ENCODE results near the gene TRPV5. TPM values are rescaled to one million over a fixed set of nuclear protein-coding genes. Genes with fewer than 3 reads are reported as not detected.

TRPV5 gene
- total and polyA plus RNA-seq, 2 experiments from 2014 or later: not detected

- Histone ChIP-seq H3K4me2 (no peak overlapping the region), H3K79me2 (no peaks in the 10 kb centered on the region), H3K9me2 (replicated peaks; ENCODE audit: insufficient read depth) (no peaks in the 10 kb centered on the region), H4K20me1 (ENCODE audit: insufficient read depth, poor library complexity, severe bottlenecking) (no peaks in the 10 kb centered on the region), H3K4me3 (no peak overlapping the region), H2AFZ (no peak overlapping the region), H3K27ac (no peak overlapping the region), H3K27me3 (no peaks in the 10 kb centered on the region), H3K4me1 (ENCODE audit: insufficient read depth) (no peaks in the 10 kb centered on the region), H3K36me3 (replicated peaks; ENCODE audit: insufficient read depth, low read depth) (no peaks in the 10 kb centered on the region), H3K9me3 (ENCODE audit: low read depth) (no peaks in the 10 kb centered on the region)
- TF ChIP-seq CTCF (IDR thresholded peaks at IDR 0.05; ENCODE audit: poor library complexity): no peak
- TF ChIP-seq EZH2phosphoT487 (IDR thresholded peaks at IDR 0.05; ENCODE audit: low read depth, severe bottlenecking, unreplicated experiment): no peak
- no peak for TF ChIP-seq EZH2 (IDR thresholded peaks at IDR 0.05; ENCODE audit: borderline replicate concordance)
- DNase-seq (ENCODE audit: low spot score): no peak
- WGBS (ENCODE audit: low lambda C conversion rate, missing lambda C conversion rate): 88% methylated on average over 11 of the region's 12 CpGs
Observed at GRCh38 chr7:142935941-142936565, 2.5 kb upstream of the TRPV5 start.

- H3K9me3 ChIP-seq (ENCODE audit: low read depth): no peaks in the 10 kb centered on the region
- no peaks in the 10 kb centered on the region for H3K27me3 ChIP-seq
- TF ChIP-seq CTCF (IDR thresholded peaks at IDR 0.05; ENCODE audit: poor library complexity) (no peak), EZH2phosphoT487 (IDR thresholded peaks at IDR 0.05; ENCODE audit: low read depth, severe bottlenecking, unreplicated experiment) (no peak), EZH2 (IDR thresholded peaks at IDR 0.05; ENCODE audit: borderline replicate concordance) (no peak)
- DNase-seq (ENCODE audit: low spot score): no peak
- no peaks in the 10 kb centered on the region for H3K36me3 ChIP-seq (replicated peaks; ENCODE audit: insufficient read depth, low read depth)
- H3K79me2 ChIP-seq: no peaks in the 10 kb centered on the region
- H2AFZ ChIP-seq: no peak overlapping the region
- H3K4me1 ChIP-seq (ENCODE audit: insufficient read depth): no peaks in the 10 kb centered on the region
- H3K4me2 ChIP-seq: no peak overlapping the region
- no peak overlapping the region for H3K27ac ChIP-seq
- H4K20me1 ChIP-seq (ENCODE audit: insufficient read depth, poor library complexity, severe bottlenecking): no peaks in the 10 kb centered on the region
- no peaks in the 10 kb centered on the region for H3K9me2 ChIP-seq (replicated peaks; ENCODE audit: insufficient read depth)
- H3K4me3 ChIP-seq: no peak overlapping the region
- 89% methylated on average over 12 of the region's 12 CpGs for WGBS (ENCODE audit: low lambda C conversion rate, missing lambda C conversion rate)
Observed at GRCh38 chr7:142934056-142934455, 510 bp upstream of the TRPV5 start.

GRCh38 chr7:142933092-142933475 lies 462 bp downstream of the TRPV5 start:
- H3K79me2 ChIP-seq: no peaks in the 10 kb centered on the region
- no peak for DNase-seq (ENCODE audit: low spot score)
- WGBS (ENCODE audit: low lambda C conversion rate, missing lambda C conversion rate): 92% methylated on average over 7 of the region's 7 CpGs
- no peaks in the 10 kb centered on the region for H4K20me1 ChIP-seq (ENCODE audit: insufficient read depth, poor library complexity, severe bottlenecking)
- H3K4me2 ChIP-seq: no peak overlapping the region
- H2AFZ ChIP-seq: no peak overlapping the region
- no peaks in the 10 kb centered on the region for H3K9me2 ChIP-seq (replicated peaks; ENCODE audit: insufficient read depth)
- no peaks in the 10 kb centered on the region for H3K4me1 ChIP-seq (ENCODE audit: insufficient read depth)
- no peaks in the 10 kb centered on the region for H3K36me3 ChIP-seq (replicated peaks; ENCODE audit: insufficient read depth, low read depth)
- H3K27ac ChIP-seq: no peak overlapping the region
- no peak overlapping the region for H3K4me3 ChIP-seq
- TF ChIP-seq EZH2 (IDR thresholded peaks at IDR 0.05; ENCODE audit: borderline replicate concordance): no peak
- TF ChIP-seq EZH2phosphoT487 (IDR thresholded peaks at IDR 0.05; ENCODE audit: low read depth, severe bottlenecking, unreplicated experiment): no peak
- no peak for TF ChIP-seq CTCF (IDR thresholded peaks at IDR 0.05; ENCODE audit: poor library complexity)
- H3K9me3 ChIP-seq (ENCODE audit: low read depth): no peaks in the 10 kb centered on the region
- H3K27me3 ChIP-seq: no peaks in the 10 kb centered on the region

Data from hepatocyte (in vitro differentiated cells).